Ammon's horn (tissue), 1 donor: ENCODE measurements around the gene KCTD20.
"Not testable (repeated sequence)": the region's sequence is repeated elsewhere in the genome, so short reads cannot be mapped to it uniquely, and the experiment has no call there.

Experiments used
- DNase-seq: peaks from one replicate; pipeline ENCODE4 v3.0.0-alpha.2; 2016; ENCODE audit warnings: low spot score

KCTD20 gene

DNA sequence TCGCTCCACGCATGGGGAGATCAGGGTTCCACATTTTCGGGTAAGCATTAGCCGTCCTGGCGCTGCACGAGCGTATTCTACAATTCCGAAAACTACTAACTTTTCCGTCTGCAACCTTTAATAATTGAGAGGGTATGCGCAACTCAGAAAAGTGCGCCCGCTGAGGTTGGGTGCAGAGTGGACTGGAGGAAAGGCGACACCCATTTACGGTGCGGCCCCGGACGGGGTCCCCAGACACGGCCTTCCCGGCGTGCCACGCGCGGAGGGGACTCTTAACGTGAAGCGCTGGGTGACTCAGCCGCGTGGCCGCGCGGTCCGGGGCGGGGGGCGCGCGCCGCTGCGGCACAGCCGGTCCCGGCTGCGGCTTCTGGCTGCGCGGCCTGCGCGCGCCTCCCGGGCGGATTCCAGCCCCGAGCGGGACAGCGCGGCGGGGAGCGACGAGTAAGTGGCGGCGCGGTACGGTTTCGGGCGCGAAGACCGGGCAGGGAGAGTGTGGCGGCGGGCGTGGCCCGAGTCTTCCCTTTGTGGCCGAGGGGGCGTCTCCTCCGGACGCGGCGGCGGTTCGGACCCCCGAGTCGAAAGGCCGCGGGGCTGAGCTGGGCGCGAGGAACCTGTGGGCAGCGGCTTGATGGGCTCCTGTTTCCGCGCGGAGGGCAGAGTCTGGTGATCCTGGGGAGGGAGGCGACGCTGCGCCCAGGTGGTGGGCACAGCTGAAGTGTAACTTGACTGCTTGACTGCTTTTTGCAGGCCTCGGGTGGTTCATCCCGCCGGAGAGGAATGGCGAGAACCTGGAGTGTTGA is at the start of gene KCTD20, which contains the start of gene PXT1:
TSS of gene KCTD20 (plus strand) at position 330 of the 800 bp plus-strand sequence. CDS start 27,098 bp downstream, outside the sequence.
TSS of gene PXT1 (minus strand) at position 184 of the 800 bp plus-strand sequence. CDS start 16,772 bp downstream, outside the sequence.
- peak; percentile 85 for DNase-seq

DNA sequence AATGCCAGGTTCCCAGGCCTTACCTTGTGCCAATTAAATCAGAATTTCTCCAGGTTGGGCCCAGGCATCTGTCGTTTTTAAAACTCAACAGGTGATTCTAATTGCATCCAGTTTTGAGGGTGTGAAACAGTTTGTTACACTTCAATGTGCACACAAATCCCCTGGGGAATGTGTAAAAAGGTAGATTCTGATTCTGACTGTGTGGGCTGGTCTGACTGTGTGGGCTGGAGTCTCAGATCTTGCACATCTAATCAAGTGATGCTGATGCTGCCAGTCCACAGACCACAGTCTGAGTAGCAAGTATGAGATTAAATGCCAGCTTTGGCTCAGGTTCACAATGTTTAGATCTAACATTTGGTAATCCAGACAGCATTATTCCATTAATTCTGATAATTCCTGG is 42.8 kb upstream of the KCTD20 start:
- DNase-seq, result no peak

DNA sequence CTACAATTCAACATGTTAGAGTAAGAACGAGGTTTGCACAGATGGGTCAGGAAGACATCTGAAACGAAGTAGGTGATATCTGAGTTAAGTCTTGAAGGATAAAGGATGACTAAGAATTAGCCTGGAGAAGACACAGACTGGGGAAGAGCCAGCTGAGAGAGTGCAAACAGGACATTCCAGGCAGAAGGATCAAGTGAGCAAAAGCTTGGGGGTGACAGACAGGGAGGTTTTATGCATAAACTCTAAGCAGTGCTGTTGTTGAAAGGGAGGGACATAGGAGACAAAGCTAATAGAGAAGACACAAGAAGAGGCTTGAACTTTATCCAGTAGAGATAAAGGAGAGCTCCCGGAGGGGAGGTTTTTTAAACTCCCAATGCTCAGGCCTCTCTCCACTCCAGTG is 40.3 kb upstream of the KCTD20 start:
- DNase-seq, result no peak

DNA sequence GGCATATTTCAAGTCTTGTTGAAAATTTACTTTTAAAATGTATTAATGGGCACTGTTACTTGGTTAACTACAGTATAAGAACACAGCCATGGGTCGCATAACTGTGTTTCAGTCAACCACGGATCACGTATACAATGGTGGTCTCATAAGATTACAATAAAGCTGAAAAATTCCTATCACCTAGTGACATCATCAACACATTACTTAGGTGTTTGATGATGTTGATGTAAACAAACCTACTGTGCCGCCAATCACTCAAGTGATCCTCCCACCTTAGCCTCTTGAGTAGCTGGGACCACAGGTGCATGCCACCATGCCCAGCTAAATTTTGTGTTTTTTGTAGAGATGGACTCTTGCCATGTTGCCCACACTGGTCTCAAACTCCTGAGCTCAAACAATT is 38.6 kb upstream of the KCTD20 start:
- DNase-seq, result no peak

DNA sequence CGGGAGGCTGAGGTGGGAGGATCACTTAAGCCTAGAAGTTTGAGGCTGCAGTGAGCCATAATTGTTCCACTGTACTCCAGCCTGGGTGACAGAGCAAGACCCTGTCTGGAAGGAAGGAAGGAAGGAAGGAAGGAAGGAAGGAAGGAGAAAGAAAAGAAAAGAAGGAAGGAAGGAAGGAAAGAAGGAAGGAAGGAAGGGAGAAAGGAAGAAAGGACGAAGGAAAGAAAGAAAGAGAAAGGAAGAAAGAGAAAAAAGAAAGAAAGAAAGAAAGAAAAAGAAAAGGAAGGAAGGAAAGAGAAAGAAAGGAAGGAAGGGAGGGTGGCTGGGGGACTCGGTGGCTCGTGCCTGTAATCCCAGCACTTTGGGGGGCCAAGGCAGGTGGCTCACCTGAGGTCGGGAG is 33.1 kb upstream of the KCTD20 start:
- not testable (repeated sequence) for DNase-seq

DNA sequence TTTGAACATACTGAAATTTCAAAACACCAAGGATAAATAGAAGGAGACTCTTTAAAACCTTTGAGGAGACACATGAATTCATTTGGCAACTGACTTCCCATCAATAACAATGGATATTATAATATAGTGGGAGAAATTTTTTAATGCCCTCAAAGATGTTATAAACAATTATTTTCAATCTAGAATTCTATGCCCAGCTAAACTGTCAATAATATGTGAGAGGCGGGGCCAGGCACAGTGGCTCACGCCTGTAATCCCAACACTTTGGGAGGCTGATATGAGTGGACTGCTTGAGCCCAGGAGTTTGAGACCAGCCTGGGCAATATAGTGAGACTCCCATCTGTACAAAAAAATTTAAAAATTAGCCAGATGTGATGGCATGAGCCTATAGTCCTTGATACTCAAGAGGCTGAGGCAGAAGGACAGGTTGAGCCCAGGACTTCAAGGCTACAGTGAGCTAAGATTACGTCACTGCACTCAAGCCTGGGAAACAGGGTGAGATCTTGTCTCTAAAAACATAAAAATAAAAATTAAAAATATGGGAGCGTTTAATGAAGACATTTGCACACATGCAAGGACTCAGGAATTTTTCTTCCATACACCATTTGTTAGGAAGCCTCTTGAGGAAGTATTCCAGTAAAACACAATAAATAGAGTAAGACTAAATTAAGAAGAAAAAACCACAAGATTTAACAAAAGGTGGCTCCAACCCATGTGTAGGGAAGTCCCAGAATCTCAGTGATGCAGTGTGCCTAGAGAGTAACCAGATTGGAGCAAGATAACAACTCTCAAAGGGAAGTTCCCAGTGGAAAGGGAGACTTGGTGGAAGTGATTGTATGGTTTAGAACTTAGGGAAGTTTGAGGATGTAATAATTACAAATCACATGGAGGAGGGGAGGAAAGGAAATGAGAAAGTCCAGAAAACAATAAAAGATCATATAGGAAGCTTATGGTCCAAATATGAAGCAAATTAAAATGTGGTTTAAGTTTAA is 29.0 kb upstream of the KCTD20 start:
- DNase-seq, result no peak

DNA sequence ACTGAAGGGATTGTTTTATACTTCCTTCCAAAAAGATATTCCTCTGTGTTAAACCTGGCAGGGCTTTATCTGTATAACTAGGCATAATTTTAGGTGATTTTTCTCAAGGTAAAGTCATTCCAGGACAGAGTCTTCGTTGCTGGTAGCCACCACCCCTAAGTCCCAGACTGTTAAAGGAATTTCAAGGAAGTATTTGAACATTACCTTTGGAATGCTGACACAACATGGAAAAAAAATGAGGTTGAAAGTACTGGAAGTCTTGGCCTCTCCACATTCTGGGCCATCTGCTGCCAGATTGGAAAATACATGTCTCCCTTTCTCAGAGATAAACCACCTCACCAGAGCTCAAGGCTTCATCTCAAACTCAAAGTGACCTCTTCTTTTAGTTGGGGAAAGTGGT is 28.3 kb upstream of the KCTD20 start:
- DNase-seq, result no peak

DNA sequence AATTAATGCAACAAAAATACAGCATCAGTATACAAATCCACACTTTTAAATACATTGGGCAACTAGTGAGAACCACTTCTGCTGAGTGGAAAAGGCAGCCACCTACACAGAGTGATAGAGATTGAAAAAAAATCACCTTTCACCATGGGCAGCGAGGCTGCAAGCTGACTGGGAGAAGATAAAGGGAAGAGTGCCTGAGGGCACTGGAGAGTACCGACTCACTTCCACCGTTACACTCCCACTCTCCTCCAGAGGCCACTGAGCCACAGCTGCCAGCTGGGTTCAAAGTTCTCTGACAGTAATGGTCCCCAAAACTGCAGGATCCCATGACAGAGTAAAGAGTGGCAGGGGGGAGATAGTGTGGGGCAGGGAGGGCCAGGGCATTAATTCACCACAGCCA is 24.2 kb upstream of the KCTD20 start:
- DNase-seq, result no peak

DNA sequence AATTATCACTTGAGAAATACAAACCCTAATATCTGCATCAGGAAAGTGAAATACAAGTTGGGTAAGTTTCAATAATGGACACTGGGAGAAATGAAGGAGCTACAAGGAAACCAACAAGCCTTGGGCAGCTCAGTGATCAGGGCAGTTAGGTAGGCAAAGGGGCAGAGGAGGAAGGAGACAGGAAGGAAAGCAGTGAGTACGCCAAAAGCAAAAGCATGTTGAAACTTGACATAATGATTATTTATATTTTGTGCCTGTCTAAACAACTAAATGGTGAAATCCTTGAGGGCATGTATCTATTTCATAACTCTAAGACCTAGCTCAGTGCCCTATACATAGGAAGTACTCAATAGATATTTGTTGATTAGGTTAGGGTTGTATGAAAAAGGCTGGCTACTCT is 23.5 kb upstream of the KCTD20 start:
- DNase-seq, result no peak

DNA sequence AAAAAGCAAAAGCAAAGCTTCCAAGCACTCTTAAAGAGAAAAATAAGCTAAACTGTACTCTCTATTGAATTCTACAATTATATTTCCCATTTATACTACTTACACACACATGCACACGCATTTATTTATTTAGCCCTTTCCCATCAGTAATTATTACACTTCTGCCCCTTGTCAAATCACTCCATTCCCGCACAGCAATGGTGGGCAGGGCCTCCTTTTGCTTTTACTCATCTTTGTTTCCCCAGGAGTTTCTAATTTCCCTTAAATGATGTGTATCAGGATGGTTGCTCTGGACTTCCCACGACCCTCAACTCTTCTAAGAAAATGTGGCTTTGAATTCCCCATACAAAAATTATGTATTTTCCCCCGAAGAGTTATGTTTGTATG is 20.1 kb upstream of the KCTD20 start:
- DNase-seq, result no peak

DNA sequence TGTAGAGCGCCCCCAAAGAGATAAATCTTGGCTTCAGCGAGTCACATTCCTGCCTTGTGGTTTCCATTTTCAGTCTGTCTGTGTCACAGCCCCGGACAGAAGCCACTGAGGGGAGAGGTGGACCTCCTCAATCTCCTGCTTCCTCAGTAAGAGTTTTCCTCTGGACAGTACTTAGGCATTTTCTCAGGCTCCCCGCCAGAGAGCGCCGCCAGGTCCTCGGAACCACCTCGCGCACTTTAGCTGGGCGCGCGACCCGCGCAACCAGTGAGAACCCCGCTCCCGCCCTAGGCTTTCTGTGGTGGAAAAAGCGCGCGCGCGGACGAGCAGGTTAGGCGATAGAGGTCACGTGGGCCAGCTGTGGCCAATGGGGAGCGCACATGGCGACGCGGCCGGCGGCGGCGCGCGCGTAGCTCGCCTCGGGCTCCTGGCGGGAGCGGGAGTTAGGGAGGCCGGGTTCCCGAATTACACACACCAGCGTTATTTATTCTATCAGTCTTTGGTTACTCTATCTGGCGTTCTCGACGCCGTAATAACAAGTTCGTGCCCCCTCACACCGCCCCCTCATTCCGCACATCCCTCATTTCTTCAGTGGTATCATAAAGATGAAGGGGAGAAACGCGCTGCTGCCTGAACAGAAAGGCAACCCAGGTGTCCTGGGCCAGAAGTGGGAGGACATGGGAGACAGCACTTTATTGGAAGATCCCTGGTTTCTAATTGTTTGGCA is 19.5 kb upstream of the KCTD20 start:
- DNase-seq, result peak; percentile 98

DNA sequence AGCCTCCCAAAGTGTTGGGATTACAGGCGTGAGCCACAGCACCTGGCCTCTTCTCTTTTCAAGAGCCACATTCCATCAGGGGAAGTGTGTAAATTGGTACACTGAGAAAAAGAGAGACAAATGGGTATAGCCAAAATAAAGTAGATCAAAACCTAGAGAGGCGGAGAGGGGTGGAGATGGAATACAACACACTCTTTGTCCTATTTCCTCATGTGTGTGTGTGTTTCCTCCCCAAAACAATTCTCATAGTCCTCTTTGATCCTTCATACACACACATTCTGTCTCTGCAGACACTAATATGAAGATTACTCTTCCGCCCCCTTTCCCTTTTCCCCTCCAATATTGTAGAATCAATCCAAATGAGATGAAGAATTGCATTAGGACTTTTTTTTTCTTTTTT is 16.2 kb upstream of the KCTD20 start:
- no peak for DNase-seq

DNA sequence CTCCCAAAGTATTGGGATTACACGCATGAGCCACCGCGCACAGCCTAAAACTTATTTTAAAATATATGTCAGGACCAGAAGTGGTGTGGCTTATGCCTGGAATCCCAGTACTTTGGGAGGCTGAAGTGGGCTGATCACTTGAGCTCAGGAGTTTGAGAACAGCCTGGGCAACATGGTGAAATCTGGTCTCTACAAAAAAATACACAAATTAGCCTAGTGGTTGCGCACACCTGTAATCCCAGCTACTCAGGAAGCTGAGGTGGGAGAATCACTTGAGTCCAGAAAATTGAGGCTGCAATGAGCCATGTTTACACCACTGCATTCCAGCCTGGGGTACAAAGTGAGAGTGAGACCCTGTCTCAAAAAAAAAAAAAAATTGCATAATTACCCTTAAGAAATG is 13.9 kb upstream of the KCTD20 start:
- DNase-seq, result no peak

DNA sequence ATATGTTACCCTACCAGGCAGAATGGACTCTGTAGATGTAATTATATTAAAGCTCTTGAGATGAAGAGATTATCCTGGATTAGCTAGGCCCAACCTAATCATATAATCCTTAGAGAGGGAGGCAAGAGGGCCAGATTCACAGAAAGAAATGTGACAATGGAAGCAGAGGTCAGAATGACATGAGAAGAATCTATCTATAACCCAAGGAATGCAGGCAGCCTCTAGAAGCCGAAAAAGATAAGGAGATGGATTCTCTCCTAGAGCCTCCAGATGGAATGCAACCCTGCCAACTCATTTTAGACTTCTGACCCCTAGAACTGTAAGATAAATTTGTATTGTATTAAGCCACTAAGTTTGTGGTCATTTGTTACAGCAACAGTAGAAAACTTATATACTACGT is 12.4 kb upstream of the KCTD20 start:
- no peak for DNase-seq

DNA sequence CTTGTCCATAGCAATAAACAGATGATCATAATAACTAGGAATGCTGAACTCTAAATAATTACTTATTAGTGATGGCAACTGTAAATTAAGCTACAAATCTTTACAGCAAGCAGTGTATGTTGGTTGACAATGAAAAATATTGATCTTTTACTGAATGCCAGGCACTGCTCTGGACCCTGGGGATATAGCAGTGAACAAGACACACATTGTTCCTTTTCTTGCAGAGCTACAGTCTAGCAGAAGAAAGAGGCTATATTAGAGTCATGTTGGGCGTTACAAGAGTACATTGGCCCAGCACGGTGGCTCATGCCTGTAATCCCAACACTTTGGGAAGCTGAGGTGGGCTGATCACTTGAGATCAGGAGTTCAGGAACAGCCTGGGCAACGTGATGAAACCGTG is 11.6 kb upstream of the KCTD20 start:
- DNase-seq, result no peak

DNA sequence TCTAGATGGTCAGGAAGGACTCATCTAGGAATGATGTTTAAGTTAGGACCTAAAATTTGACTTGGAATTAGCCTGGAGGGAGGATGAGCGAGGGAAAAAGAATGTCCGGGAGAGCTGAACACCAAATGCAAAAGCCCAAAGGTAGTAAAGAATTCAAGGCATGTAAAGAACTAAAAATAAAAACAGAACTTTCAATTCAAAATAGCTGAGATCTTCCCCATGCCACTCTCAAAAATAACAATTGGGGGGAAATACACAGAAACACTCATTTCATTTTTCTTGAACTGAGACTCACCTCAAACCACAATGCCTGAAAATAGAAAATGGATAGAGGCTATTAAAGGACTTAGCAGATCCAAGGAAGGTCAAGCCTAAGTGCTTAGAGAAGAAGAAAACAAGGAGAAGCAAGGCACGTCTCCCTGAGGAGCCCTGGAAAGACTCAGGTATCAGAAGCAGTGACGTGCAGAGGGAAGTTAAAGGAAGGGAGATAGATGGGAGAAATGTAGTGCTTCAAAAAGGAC is 10.6 kb upstream of the KCTD20 start:
- DNase-seq, result no peak

DNA sequence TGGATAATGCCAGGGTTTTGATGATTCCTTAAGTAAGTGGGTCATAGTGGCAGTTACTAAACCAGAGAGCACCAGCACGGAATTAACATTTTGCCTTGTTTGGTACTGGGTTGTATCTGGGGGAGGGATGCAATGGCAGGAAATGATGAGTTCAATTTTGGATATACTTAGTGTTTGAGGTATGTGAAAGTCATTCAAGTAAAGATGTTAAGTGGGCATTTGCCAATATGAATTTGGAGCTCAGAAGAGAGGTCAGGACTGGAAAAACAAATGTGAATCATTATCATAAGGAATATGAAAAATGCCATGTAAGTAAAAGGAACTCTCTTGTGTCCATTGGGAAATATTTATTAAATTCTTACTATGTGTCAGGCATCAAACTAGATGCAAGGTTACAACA is 6.3 kb upstream of the KCTD20 start:
- DNase-seq, result no peak

DNA sequence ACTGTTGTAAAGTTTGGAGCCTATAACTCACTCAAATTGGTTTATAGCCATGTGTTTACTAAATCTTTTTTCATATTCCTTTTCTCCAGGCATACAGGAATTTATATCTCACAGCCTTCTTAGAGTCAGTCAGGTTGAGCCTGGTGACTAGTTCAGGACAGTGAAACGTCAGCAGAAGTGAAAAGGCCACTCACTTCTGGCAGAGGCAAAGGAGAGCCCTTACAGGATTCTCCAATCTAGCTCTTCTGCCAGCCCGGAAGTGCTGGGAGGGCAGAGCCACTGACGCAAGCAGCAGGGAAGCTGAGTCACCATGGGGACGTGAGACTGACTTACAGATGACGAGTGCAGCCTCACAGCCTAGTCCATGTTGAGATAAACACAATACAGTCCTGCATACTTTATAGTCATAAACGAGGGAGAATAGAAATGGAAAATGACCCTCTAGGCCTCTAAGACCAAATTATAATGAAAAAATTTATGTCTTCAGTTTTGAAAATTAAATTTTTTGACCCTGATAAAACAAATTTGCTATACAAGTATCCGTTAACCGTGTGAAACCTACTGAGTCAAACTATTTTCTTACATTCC is 1.4 kb upstream of the KCTD20 start:
- peak; percentile 97 for DNase-seq

DNA sequence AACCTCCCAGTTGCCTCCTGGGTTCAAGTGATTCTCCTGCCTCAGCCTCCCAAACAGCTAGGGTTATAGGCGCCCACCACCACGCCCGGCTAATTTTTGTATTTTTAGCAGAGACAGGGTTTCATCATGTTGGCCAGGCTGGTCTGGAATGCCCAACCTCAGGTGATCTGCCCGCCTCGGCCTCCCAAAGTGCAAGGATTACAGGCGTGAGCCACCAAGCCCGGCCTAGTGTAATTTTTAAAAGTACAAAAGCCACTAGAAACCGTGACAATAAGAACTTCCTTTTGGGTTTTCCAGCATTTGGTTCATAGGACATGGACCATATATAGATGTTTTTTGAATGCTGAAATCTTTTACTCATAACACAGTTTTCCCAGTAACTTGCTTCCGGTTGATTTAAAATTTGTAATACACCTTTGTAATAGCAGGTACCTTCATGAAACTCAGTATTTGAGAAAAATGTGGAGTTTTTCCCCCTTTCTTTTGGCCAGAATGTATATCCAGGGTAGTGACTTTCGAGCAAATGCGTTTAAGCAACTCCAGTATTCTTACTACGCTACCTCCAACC is 613 bp upstream of the KCTD20 start:
- DNase-seq, result no peak

DNA sequence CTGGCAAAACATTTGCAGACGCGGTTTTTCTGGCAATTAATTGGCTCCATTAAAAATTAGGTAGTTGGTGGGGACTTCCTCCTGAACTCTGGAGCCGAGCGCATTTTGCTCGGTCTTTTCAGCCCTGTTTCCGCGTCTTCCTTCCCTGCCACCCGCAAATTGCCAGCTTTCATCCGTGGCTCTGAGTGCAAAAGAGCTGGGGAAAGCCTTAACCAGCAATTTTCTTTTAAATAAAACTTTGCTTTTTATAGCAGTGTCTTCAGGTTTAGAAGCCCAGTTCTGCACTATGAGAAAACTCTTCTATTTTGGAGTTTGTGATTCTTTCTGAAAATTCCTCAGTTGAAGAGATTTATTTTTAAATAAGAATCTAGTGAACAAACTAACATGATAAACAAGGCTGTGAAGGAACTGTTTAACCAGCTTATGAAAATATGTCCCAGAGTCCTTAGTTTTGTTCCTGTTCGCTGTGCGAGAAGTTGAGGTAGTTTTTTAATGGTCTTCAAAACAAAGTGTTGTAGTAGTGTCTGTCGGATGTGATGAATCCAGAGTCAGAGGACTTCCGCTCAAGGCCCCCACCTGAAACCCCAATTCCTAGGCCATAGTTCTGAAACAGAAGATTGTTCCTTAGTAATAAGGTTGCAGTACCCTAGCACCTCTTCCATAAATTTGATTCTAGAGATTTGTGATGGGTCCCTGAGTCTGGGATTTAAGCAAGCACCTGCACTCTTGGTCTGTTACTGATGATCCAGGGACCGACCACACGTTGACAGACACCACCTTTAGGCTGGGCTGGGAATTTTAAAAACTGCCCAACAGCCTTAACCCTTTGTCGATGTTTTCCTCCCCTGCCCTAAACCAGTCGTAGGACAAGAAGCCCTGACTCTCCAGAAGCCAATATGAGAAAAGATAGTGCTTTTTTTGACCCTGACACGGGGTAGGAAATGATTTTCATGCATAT is 950 bp downstream of the KCTD20 start:
- no peak for DNase-seq
